ENCODE data around the gene ADPRHL1.

ADPRHL1 gene

GRCh38 chr13:113461022-113461751 is 7.9 kb upstream of the ADPRHL1 start:
- TF ChIP-seq CTCF (conservative IDR thresholded peaks at IDR 0.05): no peak
- no peak overlapping the region for H3K27ac ChIP-seq

GRCh38 chr13:113460599-113460998 is 7.3 kb upstream of the ADPRHL1 start:
- H3K27ac ChIP-seq: no peak overlapping the region
- TF ChIP-seq CTCF (conservative IDR thresholded peaks at IDR 0.05): no peak

- TF ChIP-seq CTCF (conservative IDR thresholded peaks at IDR 0.05): no peak
Measured at GRCh38 chr13:113460064-113460555, 6.8 kb upstream of the ADPRHL1 start.

GRCh38 chr13:113458253-113459065 is 5.2 kb upstream of the ADPRHL1 start:
- H3K27ac ChIP-seq: no peak overlapping the region
- TF ChIP-seq CTCF (conservative IDR thresholded peaks at IDR 0.05): 0 out of 2 replicates have a peak, but pooled peaks have one; percentile 8

More at GRCh38 chr13:113460064-113460555, 6.8 kb upstream of the ADPRHL1 start:
- H3K27ac ChIP-seq: no peak overlapping the region

GRCh38 chr13:113457510-113457909 is 4.2 kb upstream of the ADPRHL1 start:
- H3K27ac ChIP-seq: no peak overlapping the region
- TF ChIP-seq CTCF (conservative IDR thresholded peaks at IDR 0.05): no peak

GRCh38 chr13:113456116-113456702 is 2.9 kb upstream of the ADPRHL1 start:
- TF ChIP-seq CTCF (conservative IDR thresholded peaks at IDR 0.05): no peak

GRCh38 chr13:113455384-113455783 is 2.1 kb upstream of the ADPRHL1 start:
- peak overlapping the region; percentile 60 for H3K27ac ChIP-seq
- no peak for TF ChIP-seq CTCF (conservative IDR thresholded peaks at IDR 0.05)

More at GRCh38 chr13:113456116-113456702, 2.9 kb upstream of the ADPRHL1 start:
- peak overlapping the region; percentile 60 for H3K27ac ChIP-seq
